Mesenteric fat pad (tissue), 1 donor: ENCODE results near the gene GALNT14. TPM values are rescaled to one million over a fixed set of nuclear protein-coding genes. Genes with fewer than 3 reads are reported as not detected.
"Not testable (repeated sequence)": the region's sequence is repeated elsewhere in the genome, so short reads cannot be mapped to it uniquely, and the experiment has no call there.

Experiments used
- DNase-seq: peaks from one replicate; pipeline ENCODE4 v3.0.0-alpha.2; 2020; ENCODE audit warnings: low spot score
- total RNA-seq: library from RNA; stranded (reverse); fragmentation: NEBNext Ultra II Directional; extraction: Animal tissue kit (Norgen Biotek cat#: 25700); gene quantifications from one replicate; pipeline ENCODE4 v1.2.1, GENCODE V29; 2021
- donor health status: DM: yes; HTN: yes; CAD: no.

The GALNT14 gene
- total RNA-seq, 1 donor from 2014 or later, result 3.4 TPM

DNA sequence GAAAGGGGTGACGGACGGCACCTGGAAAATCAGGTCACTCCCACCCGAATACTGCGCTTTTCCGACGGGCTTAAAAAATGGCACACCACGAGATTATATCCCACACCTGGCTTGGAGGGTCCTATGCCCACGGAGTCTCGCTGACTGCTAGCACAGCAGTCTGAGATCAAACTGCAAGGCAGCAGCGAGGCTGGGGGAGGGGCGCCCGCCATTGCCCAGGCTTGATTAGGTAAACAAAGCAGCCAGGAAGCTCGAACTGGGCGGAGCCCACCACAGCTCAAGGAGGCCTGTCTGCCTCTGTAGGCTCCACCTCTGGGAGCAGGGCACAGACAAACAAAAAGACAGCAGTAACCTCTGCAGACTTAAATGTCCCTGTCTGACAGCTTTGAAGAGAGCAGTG is 233.8 kb downstream of the GALNT14 start:
- not testable (repeated sequence) for DNase-seq

GRCh38 chr2:30903326-30903725 is 234.9 kb downstream of the GALNT14 start:
- DNase-seq, result peak; percentile 77

DNA sequence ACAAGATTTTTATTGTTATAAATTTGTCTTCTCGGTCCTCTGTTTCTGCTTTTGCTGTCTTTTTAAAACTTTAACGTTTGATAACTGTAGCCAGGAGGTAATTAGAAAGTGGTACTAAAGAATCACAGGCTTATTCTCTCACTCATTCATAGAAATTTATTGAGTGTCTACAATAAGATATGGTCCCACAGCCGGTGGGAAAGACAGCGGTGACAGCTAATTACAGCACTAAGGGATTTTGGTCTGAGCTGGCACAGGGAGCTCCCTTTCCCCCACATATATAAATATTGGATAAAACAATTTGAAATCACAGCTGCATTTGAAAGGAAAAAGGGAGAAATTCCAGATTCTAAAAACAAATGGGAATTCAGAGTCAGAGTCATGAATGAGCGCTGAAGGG is 237.9 kb downstream of the GALNT14 start:
- no peak for DNase-seq

- DNase-seq, result no peak
Observed at GRCh38 chr2:30899516-30900054, 238.7 kb downstream of the GALNT14 start.

GRCh38 chr2:30897539-30897938 is 240.7 kb downstream of the GALNT14 start:
- no peak for DNase-seq

- no peak for DNase-seq
Observed at GRCh38 chr2:30894498-30895119, 243.6 kb downstream of the GALNT14 start.

DNA sequence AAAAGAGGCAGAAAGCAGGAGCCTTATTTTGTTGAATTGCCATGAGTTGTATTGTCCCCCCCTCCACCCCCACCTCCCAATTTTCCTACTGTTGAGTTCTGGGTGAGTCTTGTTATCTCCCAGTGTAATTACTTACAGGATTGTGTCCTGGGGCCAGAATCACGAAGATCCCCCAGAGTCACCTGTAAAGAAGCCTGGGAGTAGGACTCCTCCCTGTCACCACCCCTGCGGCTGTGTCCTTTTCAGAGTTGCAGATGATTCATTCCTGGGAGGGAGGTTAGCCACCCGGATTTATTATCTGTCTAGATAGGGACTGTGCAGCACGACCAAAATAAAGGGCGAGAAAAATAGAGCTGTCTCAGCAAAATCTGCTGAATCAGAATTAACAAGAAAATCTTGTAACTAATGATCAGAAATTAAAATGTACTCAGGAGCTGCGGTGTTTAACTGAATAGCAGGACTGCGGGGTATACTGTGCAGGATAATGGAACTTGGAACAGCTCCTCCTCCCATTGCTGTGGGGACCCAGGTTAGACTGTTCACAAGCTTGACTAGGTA is 249.3 kb downstream of the GALNT14 start:
- no peak for DNase-seq

GRCh38 chr2:30886080-30886479 is 252.2 kb downstream of the GALNT14 start:
- DNase-seq, result no peak

DNA sequence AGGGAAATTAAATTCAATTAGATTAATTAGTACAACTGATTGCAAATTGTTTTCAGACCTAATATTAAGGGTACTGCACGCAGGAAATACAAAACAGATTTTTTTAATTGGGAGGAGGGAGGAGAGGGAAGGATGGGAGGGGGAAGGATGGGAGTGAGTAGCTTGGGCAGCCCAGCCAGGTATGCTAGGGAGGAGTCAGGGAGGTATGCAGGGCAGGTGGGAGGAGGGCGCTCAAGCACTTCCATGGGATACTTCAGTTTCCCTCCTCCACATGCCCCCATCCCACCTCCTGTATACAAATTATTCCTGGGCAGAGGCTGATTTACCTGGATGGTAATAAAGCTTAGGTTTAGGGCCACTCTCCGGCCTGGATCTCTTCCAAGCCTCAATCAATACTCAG is 254.4 kb downstream of the GALNT14 start:
- no peak for DNase-seq

GRCh38 chr2:30883184-30883583 is 255.1 kb downstream of the GALNT14 start:
- no peak for DNase-seq

DNA sequence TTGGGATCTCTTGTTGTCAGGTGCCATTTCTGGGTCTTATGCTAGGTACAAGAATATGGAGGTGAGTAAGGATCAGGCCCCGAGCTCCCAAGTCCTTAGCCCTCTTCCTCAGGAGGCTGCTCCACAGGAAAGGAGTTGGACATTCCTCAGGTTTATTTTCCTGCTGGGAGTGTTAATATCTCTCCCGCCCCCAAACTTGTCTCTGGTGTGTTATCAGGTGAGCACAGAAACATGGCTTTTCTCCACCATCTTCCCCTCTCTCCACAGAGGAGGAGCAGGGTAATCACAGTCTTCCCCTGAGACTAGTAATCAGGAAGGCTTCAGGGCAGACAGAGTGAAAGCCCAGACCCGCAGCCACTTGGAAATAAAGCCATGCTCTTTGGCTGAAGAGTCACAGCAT is 257.7 kb downstream of the GALNT14 start:
- DNase-seq, result no peak

GRCh38 chr2:30877833-30878232 is 260.4 kb downstream of the GALNT14 start:
- no peak for DNase-seq

DNA sequence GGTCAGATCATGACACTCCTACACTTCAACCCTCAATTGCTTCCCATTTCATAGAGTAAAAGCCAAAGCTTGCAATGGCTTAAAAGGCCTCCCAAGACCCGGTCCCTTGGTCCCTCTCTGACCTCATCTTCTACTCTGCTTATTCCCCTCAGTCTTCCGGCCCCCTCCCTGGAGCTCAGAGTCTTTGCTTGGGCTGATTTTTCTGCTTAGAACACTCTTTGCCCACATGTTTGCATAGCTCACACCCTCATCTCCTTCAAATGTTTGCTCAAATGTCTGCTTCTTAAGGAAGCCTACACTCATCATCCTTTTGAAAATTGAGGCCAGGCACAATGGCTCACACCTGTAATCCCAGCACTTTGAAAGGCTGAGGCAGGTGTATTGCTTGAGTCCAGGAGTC is 265.4 kb downstream of the GALNT14 start:
- DNase-seq, result no peak

GRCh38 chr2:30871980-30872789 is 266.1 kb downstream of the GALNT14 start:
- no peak for DNase-seq

GRCh38 chr2:30871440-30871839 is 266.8 kb downstream of the GALNT14 start:
- no peak for DNase-seq

DNA sequence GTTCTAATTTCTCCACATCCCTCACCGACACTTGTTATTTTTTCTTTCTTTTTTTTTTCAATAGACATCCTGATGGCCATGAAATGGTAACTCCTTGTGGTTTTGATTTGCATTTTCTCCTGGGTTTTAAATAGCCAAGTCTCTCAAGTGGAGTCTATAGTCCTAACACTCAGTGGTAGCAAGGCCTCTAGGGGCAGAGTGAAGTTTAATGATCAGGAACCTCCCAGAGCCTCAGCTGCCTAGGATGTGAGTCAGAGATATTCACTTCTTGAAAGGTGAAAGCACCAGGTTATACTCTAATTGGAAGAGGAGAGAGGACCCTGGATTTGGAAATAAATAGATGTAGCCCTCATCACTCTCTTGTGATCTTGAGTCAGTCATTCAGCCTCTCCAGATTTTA is 268.3 kb downstream of the GALNT14 start:
- no peak for DNase-seq

DNA sequence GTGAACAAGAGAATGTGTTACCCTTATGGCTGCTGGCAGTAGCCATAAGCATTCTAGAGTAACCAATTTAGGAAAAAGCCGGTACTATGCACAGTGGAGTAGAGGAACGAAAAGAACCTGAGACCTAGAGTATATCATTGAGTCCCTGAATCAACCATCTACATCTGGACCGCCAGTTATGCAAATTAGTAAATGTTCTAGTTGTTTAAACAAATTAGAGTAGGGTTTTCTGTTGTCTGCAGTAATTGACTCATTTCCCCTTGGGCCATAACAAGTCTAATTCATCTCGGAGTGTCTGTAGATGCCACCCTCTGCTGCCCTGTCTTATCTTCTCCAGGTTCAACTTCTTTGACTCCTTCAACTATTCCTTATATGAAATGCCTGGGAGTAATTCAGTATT is 270.9 kb downstream of the GALNT14 start:
- DNase-seq, result no peak

DNA sequence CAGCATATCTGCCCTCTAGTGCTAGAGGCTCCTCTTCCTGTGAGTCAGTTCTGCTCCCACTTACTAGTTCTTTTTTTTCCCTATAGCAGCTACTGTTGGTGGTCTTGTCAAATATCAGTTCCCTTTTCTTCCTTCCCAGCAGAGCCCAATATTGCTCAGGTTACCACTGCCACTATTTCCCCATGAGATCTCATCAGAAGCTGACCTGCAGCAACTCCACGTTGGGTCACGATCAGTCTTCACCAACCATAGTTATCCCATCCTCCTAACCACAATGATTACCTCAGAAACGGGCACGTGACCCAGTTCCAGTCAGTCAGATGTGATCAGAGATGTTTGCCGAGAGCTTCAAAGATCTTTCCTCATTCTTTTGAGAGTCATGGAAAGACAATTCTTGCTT is 271.3 kb downstream of the GALNT14 start:
- no peak for DNase-seq

DNA sequence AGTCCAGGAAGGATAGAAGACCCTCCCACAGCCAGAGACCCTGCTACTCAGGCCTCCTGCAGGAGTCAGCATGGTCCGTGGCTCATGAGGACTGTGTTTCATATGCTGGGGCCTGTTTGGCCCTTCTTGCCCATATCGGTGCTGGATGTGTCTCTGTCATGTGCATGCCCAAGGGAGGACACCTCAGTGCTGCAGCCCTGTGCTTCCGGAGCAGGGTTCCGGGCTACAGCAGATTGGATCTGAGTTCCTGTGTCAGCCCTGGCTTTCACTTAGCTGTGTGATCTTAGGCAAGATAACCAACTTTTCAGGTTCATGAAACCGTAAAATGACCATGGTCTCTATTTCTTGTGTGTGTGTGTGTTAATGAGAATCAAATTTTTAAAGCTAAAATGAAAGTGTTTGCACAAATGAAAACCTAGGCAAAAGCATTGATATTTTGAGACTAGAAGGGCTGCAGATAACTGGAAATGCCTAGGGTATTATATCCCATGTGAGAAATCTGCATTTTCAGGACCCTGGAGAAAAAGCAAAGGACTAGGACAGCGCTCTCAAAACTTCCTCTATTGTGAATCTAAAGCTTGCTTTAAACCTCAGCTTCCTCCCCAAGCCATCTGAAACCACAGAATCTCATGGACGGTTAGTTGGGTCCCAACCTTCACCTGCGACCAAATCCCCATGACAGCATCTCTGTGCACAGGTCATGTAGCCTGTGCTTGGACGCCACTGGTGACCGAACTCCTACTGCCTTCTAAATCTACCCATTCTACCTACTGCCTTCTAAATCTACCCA is 272.2 kb downstream of the GALNT14 start:
- no peak for DNase-seq

- DNase-seq, result no peak
Observed at GRCh38 chr2:30865243-30865642, 273.0 kb downstream of the GALNT14 start.

DNA sequence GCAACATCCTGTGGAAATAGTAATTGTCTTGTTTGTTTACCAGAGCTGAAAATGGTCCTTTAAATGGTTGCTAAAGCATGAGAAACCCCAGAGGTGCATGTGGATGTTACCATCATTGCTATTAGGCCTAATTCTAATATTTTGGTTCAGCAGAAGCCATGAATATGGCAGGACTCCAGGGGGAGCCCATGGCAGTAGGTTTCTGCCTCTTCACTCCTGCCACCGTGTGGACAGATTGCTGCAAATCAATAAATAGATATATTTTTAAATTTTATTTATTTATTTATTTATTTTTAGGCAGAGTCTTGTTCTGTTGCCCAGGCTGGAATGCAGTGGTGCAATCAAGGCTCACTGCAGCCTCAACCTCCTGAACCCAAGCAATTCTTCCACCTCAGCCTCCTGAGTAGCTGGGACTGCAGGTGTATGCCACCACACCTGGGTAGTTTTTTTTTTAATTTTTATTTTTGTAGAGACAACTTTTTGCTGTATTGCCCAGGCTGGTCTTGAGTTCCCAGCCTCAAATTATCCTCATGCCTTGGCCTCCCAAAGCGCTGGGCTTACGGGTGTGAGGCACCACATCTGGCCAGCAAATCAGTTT is 276.1 kb downstream of the GALNT14 start:
- DNase-seq, result no peak
